PC-9 (cell line): ENCODE data around the gene SLC40A1.

Experiments
- CTCF ChIP-seq: fragments of 200-600 bp; sonication (generic); conservative IDR thresholded peaks from 2 replicates; pipeline ENCODE4 v1.6.1; 2017; ENCODE audit warnings: mixed run types, antibody characterized with exemption, mild to moderate bottlenecking, moderate library complexity
- EZH2 ChIP-seq: fragments of 200-600 bp; sonication (generic); IDR thresholded peaks from 2 replicates; pipeline ENCODE4 v1.8.0; 2017; ENCODE audit warnings: antibody characterized with exemption, low read depth

- no peak for TF ChIP-seq CTCF
- TF ChIP-seq EZH2, result no peak
These were observed 49.5 kb downstream of the SLC40A1 start for GRCh38 chr2:189530965-189531637.
